GM21717 (cell line): Measurements from ENCODE around the gene SLC9A3.
"Not testable (repeated sequence)": the region's sequence is repeated elsewhere in the genome, so short reads cannot be mapped to it uniquely, and the experiment has no call there.

Source experiments
- ATAC-seq: cut with Tn5 transposase; IDR thresholded peaks from one replicate; pipeline ENCODE4 v1.9.1; 2021; ENCODE audit warnings: mild to moderate bottlenecking, moderate library complexity; ENCODE audit not compliant: unreplicated experiment

SLC9A3 gene

GRCh38 chr5:524234-524972, at the start of gene SLC9A3:
SLC9A3 (minus strand) TSS chr5:524449.
- no peak for ATAC-seq

- no peak for ATAC-seq
Observed at GRCh38 chr5:573976-574375, 49.7 kb upstream of the SLC9A3 start.

- ATAC-seq: no peak
Observed at GRCh38 chr5:573206-573605, 49.0 kb upstream of the SLC9A3 start.

GRCh38 chr5:572398-573019, 48.3 kb upstream of the SLC9A3 start:
- ATAC-seq: no peak

GRCh38 chr5:571791-572190, 47.5 kb upstream of the SLC9A3 start:
- ATAC-seq: no peak

- ATAC-seq: no peak
Observed at GRCh38 chr5:570886-571285, 46.6 kb upstream of the SLC9A3 start.

GRCh38 chr5:570446-570845, 46.2 kb upstream of the SLC9A3 start:
- no peak for ATAC-seq

- ATAC-seq: no peak
Observed at GRCh38 chr5:569868-570361, 45.7 kb upstream of the SLC9A3 start.

GRCh38 chr5:569358-569867, 45.2 kb upstream of the SLC9A3 start:
- ATAC-seq: no peak

GRCh38 chr5:568809-569208, 44.6 kb upstream of the SLC9A3 start:
- no peak for ATAC-seq

- no peak for ATAC-seq
Observed at GRCh38 chr5:568061-568781, 44.0 kb upstream of the SLC9A3 start.

- no peak for ATAC-seq
Observed at GRCh38 chr5:567664-568060, 43.4 kb upstream of the SLC9A3 start.

- ATAC-seq: no peak
Observed at GRCh38 chr5:566636-567309, 42.5 kb upstream of the SLC9A3 start.

GRCh38 chr5:565782-566440, 41.7 kb upstream of the SLC9A3 start:
- no peak for ATAC-seq

- no peak for ATAC-seq
Observed at GRCh38 chr5:561408-561807, 37.2 kb upstream of the SLC9A3 start.

GRCh38 chr5:560792-561166, 36.5 kb upstream of the SLC9A3 start:
- no peak for ATAC-seq

GRCh38 chr5:558871-559503, 34.7 kb upstream of the SLC9A3 start:
- no peak for ATAC-seq

GRCh38 chr5:558326-558725, 34.1 kb upstream of the SLC9A3 start:
- ATAC-seq: no peak

GRCh38 chr5:557917-558316, 33.7 kb upstream of the SLC9A3 start:
- ATAC-seq: not testable (repeated sequence)

GRCh38 chr5:556909-557441, 32.7 kb upstream of the SLC9A3 start:
- ATAC-seq: no peak
